GM21447 (cell line): Measurements from ENCODE around the gene PLPP6.
A peak's percentile ranks its signal among the peaks of the same experiment; 100 is the strongest.

Experiments used
- ATAC-seq: cut with Tn5 transposase; IDR thresholded peaks from one replicate; pipeline ENCODE4 v1.9.1; 2021; ENCODE audit not compliant: unreplicated experiment

PLPP6 gene

GRCh38 chr9:4690144-4690543, 28.1 kb downstream of the PLPP6 start:
- peak; percentile 57 for ATAC-seq

GRCh38 chr9:4691795-4692194, 29.7 kb downstream of the PLPP6 start:
- no peak for ATAC-seq

DNA sequence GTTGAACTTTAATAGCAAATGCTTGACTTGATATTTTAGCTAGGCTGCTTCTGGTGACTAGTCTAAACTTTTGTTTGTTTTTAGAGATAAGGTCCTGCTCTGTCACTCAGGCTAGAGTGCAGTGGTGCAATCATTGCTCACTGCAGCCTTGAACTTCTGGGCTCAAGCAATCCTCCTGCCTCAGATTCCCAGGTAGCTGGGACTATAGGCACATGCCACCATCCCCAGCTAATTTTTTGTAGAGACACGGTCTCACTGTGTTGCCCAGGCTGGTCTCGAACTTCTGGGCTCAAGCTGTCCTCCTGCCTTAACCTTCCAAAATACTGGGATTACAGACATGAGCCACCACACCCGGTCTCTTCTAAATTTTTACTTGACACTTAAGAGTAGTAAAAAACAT, 38.0 kb downstream of the PLPP6 start:
- no peak for ATAC-seq

DNA sequence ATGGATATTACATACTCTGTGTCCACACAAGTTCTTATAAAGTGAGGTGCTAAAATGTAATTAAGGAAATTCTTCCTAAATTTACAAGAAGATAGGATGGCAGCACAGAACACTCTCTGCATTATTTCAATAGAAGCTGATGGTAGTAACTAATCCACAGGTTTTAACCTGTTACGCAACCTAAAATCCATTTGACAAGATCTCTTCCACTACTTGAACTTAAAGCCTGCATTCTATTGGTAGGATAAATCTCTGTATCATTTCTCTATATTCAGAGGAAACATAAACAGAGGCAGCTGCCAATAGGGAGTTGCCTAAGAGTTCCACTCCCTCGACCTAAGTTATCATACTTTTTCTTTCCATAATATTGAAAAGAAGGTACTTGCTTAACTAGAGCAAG, 38.8 kb downstream of the PLPP6 start:
- ATAC-seq: no peak

DNA sequence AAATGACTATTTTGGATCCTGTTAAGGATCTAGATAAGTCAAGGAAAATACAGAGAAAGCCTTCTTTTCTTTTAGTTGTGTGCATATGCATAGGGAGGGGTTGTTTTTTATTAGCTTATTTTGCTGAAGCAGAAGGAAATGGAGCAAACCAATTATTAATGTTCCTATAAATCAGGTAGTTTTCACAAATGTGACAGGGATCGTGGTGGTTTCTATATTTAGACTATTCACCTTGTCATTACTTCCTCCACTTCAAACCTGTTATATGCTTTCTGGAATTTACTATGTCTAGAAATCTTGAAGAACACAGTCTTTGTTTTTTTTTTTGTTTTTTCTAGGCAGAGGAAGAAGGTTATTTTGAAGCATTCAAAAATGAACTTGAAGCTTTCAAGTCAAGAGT, 39.4 kb downstream of the PLPP6 start:
- no peak for ATAC-seq

- no peak for ATAC-seq
These were observed 42.0 kb downstream of the PLPP6 start for GRCh38 chr9:4704129-4704528.

GRCh38 chr9:4706021-4706420, 43.9 kb downstream of the PLPP6 start:
- ATAC-seq: no peak

DNA sequence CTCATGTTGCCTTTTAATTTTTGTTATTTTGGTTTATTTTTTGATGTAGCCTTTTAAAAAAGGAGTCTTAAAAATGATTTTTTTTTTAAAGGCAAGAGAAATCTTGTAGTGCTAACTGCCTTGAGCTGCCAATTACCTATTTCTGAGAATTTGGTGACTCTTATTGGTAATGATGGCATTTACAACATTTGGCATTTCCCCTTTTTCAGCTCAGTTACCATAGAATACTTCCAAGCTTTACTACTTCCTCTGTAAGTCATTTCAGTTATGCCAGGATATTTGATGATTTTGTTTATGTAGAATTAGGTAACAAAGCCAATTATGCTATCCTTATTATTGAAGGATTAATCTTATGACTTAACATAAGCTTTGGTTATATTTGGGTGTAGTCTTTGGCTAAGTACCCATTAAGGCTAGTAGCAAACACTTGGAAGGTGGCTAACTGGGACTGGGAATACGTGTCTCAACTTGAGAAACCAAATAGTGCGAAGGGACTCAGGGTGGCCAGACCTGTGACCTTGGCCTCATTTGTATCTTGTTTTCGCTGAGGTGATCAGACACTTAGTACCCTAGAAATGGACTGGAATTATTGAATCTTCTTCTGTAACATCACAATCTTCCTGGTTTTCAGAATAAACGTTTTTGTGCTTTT, 45.0 kb downstream of the PLPP6 start:
- no peak for ATAC-seq

GRCh38 chr9:4709380-4709779, 47.3 kb downstream of the PLPP6 start:
- no peak for ATAC-seq

DNA sequence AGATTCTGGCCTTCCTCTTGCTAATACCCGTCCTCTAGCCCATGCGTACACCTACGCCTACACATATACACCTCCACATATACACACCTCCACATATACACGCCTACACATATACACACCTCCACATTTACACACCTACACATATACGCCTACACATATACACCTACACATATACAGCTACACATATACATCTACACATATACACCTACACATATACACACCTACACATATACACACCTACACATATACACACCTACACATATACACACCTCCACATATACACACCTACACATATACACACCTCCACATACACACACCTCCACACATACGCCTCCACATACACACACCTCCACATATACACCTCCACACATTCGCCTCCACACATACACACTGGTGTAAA, 51.8 kb downstream of the PLPP6 start:
- no peak for ATAC-seq

DNA sequence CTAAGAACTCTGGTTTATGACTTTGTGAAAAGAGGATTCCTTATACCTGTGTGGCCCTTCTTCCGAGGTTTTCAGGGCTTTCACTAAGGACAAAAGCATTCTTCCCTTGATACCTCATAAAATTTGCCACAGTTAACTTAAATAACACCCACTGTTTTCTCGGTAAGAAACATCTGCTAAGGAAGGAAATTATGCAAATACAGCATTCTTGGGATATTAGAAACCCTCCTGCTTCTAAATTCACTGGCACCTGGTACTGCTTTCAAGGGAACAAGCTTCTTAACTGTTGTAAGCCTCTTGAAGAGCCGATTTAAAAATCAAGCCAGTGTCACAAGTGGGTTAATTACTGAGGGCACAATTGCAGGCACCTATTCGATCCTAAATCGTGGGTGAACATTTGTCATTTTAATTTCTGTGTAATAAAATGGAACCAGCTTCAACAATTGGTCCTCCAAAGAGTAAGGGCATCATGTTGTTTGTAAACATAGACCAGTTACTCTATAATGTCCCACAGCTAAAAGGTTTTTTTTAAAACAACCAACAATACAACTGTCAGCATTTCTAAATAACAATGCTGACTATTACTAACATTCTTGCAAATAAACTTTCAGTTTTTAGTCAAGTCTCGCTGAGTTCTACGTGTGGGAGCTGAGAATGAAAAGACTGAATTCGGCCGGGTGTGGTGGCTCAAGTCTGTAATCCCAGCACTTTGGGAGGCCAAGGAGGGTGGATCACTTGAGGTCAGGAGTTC, 52.3 kb downstream of the PLPP6 start:
- ATAC-seq: no peak
